GM19452 (cell line): Measurements from ENCODE around the gene ZCCHC17.
"Not testable (repeated sequence)": the region's sequence is repeated elsewhere in the genome, so short reads cannot be mapped to it uniquely, and the experiment has no call there.

Source experiments
- ATAC-seq: cut with Tn5 transposase; IDR thresholded peaks from one replicate; pipeline ENCODE4 v1.9.1; 2021; ENCODE audit not compliant: unreplicated experiment

Gene ZCCHC17, protein sequence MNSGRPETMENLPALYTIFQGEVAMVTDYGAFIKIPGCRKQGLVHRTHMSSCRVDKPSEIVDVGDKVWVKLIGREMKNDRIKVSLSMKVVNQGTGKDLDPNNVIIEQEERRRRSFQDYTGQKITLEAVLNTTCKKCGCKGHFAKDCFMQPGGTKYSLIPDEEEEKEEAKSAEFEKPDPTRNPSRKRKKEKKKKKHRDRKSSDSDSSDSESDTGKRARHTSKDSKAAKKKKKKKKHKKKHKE

DNA sequence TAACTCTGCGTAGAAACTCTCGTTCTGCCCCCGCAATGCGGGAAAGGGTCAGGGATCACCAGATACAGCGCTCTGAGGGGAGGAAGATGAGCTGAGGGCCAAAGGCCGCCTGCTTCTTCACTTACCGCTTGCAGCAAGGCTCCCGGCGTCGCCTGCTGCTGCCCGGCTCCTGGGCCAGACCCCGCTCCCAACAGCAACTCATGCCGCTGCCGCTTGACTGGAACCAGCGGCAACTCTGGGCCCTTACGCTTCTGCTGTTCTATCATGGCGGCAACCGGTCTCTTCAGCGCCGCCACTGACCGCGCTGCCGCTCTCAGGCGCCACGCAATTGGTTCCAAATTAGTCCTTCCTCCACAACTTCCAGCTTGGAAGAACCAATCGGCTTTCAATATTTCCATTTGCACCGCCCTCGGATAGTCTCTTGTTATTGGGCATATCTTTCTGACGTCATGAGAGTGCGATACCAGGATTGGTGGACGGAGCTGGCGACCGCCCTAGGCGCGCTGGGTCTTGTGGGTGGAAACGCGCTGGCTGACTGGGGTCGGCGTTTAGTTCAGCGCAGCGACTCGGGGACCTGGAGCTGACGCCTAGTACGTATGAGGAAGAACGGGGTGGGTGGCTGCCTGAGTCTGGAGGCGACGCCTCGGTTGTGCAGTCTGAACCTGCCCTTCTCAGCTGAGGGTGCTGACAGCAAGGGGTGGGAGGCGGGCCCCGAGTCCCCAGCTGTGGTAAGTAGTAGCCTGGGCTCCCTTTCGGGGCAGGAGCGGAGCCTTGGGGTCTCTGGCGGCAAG, at the start of gene ZCCHC17, which contains the start of gene SNRNP40:
ZCCHC17 (plus strand) TSS at position 547 of the 791 bp plus-strand sequence. CDS start 13,067 bp downstream, outside the sequence.
SNRNP40 (minus strand) TSS at position 303 of the 791 bp plus-strand sequence; CDS start at position 266, 37 bp downstream.
- ATAC-seq: peak; percentile 97

DNA sequence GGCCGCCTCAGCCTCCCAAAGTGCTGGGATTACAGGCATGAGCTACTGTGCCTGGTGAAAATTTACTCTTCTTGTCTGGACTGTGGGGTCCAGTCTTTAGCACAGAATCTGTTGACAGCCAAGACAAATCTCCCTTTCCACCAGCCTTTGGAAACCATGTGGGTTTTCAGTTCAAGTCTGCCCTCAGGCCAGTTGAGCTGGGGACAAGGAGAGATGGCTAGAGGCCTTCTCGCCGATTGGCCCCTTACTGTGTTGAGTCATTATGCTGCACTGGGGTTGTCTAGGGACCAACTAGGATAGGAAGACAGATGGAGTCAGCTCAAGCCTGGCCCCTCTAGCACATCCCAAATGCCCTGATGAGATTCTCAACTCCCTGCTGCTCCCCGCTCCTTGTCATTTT, 48.6 kb upstream of the ZCCHC17 start:
- no peak for ATAC-seq

DNA sequence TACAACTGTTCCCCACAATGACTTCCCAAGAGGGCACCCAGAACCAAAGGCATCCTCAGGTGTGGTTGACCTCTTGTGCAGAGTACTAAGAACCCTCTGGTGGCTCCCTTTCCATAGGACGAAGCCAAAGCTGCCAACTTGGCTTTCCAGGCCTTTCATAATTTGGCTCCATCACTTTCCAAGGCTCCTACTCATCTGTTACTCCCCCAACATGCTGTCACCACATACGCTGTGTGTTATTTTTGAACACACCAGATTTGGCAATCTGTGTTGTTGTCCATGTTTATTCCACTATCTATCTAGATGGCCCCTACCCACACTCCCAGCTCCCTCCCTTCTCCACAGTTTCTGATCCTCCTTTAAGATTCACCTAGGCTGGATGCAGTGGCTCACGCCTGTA, 47.0 kb upstream of the ZCCHC17 start:
- no peak for ATAC-seq

DNA sequence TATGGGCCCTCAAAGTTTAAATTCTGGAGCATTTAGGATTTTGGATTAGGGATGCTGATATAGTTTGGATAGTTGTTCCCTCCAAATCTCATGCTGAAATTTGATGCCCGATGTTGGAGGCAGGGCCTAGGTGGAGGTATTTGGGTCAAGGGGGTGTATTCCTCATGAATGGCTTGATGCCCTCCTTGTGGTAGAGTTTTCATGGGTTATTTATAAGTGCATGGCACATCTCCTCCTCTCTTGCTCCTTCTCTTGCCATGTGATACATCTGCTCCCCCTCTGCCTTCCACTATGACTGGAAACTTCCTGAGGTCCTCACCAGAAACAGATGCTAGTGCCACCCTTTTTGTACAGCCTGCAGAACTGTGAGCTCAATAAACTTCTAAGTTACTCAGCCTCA, 39.6 kb upstream of the ZCCHC17 start:
- no peak for ATAC-seq

DNA sequence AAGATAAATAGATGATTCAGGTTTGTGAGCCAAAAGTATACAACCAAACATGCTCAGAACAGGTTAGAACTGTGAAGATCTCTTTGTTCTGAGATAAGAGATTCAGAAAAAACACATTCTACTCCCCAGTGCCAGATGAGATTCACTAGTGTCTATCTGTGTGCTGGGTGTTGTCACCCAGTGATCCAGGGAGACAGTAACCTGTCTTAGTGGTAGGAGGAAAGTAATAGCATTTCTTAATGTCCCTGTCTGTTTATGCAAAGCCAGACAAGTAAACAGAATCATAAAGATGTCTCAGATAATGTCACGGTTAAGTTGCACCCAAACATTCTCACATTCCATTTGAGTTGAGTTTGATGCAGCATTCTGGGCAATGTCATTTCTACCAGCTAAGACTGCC, 38.3 kb upstream of the ZCCHC17 start:
- ATAC-seq: no peak

DNA sequence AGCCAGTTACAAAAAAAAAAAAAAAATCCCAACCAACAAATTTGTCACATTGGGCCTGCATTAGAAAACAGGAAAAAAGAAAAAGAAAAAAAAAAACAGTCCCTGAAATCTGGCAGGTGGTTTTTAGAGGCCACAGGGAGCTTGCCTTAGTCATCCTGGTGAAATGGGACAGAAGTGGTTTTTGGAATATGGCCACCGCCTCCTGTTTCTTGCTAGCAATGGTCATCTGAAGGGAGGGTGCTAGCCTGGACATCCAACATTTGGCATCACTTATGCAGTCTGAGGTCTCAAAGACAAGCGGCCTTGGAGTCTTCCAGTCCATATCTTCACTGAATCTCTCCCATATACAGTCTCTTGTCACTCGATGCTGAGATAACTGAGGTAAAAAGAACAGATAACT, 37.1 kb upstream of the ZCCHC17 start:
- no peak for ATAC-seq

DNA sequence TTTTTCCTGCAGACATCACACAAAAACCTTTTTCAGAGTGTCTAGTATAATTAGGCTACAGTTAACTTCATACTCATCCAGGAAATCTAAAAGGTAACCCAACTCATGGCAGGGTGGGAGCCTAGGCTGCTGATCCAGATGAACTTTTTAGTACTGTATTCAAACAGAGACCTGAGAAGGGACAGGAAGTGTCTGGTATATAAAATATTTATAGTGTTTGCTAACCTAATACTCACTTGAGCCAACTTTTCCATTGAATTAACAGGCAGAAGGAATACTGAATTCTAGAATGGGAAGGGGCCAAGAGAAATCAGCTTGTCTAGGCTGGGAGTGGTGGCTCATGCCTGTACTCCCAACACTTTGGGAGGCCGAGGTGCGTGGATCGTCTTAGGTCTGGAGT, 34.9 kb upstream of the ZCCHC17 start:
- no peak for ATAC-seq

DNA sequence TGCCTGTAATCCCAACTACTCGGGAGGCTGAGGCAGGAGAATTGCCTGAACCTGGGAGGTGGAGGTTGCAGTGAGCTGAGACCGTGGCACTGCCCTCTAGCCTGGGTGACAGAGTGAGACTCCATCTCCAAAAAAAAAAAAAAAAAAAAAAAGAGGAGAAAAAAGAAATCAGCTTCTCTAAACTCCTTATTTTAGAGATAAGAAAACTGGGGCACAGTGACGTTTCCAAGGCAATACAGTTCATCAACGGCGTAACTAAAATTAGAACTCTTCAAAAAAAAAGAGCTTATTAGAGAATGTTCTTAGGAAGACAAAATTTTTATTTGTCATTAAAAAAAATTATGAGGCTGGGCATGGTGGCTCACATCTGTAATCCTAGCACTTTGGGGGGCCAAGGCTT, 34.4 kb upstream of the ZCCHC17 start:
- ATAC-seq: not testable (repeated sequence)

DNA sequence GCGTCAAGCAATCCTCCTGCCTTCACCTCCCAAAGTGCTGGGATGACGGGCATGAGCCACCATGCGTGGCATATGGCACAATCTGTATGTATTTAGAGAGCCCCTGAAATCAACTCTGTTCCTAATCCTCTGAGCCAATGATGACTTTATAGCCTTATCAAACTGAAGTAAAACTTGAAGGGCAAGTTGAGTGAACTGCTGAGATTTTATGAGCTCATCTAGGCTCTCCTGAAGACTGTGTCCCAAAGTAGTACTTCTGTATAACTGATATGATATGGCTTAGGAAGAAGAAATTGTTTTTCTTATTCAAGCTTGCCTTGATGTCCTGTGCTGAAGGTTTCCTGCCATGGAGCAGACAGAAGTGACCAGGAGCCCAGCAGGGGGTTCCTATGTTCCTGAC, 33.4 kb upstream of the ZCCHC17 start:
- no peak for ATAC-seq

DNA sequence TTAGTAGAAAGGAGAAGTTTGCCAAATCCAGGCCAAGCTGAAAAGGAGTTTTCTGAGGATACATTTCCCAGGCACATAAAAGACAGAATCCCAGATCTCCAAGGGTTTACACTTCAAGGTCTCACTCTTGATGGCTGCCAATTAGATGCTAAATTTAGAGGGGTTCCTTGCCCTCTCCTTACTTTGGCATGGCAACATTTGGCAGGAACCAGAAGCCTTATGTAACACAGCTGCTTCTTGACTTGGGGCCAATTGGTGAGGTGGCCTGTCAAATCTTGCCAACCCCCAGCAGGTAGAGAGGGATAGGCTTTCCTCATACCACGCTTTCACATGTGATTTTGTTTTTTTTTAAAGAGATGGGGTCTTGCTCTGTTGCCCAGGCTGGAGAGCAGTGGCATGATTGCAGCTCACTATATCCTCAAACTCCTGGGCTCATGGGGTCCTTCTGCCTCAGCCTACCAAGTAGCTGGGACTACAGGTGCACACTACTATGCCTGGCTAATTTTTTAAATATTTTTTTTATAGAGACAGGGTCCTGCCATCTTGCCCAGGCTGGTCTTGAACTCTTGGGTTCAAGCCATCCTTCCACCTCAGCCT, 31.9 kb upstream of the ZCCHC17 start:
- no peak for ATAC-seq

DNA sequence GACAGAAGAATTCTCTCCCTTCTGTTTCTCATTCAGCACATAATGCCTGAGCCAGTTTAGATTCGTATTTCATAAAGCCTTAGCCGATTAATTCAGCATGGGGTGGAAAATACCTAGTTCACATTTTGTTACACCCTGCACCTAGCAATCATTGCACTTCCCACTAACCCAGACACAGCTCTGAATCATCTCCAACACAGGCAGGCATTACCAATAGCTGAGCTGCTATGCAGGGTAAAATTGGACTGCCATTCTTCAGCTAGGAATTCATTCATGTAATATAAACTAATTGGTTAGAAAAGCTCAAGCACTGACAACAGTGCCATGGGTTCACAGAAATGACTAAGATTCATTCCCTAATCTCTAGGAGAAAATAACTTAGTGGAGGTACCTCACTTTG, 30.3 kb upstream of the ZCCHC17 start:
- no peak for ATAC-seq

DNA sequence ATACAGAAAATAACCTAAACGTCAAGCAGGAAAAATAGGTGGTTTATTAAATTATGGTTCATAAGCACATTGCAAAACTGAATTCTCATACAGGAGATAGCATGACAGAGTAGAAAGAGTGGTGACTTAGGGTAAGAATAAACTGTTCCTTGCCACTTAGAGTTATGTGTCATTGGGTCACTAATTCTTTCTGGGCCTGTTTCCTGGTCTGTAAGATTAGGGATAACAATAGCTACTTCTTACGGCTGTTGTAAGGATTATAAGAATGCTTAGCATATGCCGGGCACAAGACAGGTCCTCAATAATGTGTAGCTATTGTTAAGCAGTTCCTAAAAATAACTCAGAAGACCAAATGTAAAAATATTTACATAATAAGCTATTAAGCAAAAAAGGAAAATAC, 24.5 kb upstream of the ZCCHC17 start:
- no peak for ATAC-seq

DNA sequence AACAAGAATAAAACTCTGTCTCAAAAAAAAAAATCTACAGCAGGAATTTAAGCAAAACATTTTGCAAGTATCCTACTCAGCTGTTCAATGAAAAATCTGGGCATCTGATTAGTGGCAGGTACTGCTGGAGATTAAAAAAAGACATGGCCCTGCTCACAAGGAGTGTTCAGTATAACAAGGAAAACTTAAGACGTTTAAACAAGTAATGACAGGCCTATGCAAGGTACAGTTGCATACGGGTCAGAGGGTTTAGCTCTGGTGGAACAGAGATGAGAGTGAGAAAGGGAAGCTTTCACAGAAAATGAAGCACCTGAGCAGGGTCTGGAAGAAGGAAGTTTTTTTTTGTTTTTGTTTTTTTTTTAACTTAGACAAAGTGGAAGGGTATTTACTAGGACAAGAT, 23.2 kb upstream of the ZCCHC17 start:
- no peak for ATAC-seq

DNA sequence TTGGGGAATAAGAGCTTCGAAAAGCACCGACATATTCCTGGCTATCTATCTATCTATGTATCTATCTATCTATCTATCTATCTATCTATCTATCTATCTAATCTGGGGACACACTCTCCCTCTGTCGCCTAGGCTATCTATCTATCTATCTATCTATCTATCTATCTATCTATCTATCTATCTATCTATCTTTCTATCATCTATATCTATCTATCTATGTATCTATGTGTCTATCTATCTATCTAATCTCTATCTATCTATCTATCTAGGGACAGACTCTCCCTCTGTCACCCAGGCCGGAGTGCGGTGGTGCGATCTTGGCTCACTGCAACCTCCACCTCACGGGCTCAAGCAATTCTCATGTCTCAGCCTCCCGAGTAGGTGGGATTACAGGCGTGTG, 14.4 kb upstream of the ZCCHC17 start:
- ATAC-seq: not testable (repeated sequence)

DNA sequence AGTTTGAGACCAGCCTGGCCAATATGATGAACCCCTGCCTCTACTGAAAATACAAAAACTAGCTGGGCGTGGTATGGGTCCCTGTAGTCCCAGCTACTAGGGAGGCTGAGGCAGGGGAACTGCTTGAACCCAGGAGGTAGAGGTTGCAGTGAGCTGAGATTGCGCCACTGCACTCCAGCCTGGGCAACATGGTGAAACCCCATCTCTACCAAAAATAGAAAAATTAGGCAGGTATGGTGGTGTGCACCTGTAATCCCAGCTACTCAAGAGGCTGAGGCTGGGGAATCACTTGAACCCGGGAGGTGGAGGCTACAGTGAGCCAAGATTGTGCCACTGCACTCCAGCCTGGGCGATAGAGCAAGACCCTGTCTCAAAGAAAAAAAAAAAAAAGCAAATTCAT, 9.0 kb upstream of the ZCCHC17 start:
- not testable (repeated sequence) for ATAC-seq

DNA sequence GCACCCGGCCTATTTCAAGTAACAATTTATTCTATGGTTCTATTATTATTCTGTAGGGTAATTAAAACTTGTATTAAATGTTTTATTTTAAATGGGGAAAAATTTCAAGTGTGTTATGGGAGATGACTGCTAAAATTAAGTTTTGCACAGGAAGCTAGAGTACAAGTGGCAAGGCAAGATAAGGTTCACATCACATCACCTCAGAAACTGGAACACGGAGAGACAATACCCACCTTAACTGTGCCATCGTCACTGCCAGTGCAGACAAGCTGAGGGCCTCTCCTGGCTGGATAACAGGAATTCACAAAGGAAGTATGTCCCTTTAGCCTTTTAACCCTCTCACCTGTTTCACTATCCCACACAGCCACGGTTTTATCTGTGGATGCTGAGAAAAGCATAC, 7.8 kb upstream of the ZCCHC17 start:
- no peak for ATAC-seq

DNA sequence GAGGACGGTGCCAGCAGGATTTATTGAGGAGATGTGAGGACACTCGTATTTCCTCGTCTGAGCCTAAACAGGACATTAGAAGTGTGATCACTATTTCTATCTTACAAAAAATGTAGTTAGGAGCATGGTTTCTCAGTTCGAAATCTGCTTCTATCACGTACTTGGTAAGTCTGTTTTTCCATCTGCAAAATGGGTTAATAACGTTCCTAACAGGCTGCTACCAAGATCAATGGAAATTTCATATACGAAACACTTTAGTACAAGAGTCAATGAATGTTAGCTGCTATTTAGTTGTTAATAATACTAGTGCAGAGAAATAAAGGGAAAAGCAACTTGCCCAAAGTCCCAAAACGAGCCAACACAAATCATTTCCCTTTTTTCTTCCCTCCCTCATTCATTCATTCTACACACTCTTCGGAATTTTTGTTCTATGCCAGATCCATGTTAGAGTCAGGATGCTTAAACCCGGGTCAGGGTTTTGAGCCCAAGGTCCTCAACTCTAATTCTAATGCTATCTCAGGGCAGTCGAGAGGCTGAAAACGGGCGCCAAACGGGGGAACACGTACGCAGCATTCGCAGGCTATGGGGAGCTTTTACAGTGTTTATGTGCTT, 852 bp upstream of the ZCCHC17 start:
- ATAC-seq: no peak

DNA sequence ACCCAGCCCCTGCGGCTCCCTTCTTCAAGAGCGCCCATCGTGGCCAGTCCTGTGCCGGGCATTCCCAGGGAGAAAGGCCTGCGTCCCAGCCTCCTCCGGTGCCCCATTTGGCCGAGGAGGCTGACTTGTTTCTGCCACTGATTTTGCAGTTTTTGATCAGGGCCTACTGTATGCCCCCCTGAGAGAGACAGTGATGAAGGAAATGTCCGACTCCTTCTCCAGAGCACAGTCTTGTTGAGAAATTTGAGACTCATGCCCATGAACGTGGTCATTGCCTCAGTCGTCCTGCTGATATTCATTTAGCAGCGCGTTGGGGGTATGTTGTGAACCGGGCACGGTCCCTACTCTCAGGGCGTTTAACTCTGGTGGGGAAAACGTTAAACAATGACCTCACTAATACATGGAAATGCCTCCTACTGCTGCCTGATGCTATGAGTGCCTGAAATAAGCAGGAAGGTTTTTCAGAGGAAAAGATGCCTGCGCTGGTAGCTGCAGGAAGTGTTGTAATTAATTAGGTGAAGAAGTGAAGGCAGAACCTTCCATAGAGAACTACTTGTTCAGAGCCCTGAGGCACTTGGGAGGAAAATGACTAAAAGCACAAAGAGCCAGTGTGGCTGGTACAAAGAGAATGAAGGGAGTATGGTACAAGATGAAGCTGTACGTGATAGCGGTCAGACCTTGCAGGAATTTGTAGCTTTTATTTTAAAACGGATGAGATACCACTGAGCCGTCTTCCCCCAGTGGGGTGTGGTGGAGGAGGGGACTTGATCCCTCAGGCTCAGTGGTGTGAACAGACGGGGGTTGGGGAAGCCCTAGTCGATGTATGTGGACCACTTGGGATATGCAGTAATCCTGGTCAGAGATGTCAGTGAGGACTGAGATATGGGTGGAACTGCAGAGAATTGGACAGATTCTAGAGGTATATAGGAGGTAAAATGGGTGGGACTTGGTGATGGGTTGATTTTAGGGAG, 730 bp downstream of the ZCCHC17 start:
- no peak for ATAC-seq

DNA sequence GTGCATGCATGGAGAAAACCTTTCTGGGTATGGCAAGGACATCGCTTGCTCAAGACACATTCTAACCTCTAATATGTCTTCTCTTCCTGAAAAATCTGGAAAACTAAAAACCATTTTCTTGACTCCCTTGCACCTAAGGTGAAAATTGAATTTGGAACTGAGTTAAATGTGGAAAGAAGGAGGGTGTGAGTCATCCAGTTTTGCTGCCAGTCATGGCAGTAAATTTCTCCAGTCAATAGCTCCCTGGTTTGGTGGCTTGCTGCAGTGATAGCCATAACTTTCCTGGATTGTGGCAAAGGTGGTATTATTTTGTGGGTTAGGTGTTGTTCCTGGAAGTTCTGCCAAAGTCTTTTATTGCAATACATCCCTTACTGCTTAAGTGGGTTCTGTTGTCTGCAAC, 2.5 kb downstream of the ZCCHC17 start:
- no peak for ATAC-seq

DNA sequence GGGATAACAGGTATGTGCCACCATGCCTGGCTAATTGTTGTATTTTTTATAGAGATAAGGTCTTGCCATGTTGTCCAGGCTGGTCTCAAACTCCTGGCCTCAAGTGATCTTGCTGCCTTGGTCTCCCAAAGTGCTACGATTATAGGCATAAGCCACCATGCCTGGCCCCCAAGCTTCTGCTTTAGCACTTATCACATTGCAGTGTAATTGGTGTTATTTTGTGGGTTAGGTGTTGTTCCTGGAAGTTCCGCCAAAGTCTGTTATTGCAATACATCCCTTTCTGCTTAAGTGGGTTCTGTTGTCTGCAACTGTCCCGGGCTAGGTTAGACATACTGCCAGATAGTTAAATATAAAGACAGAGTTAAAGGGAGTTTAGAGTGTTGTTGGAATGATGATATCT, 3.4 kb downstream of the ZCCHC17 start:
- no peak for ATAC-seq
